ENCODE measurements around the gene U2AF2.

The U2AF2 gene

GRCh38 chr19:55611300-55611982 lies 43.4 kb upstream of the U2AF2 start:
- Histone ChIP-seq H3K9ac (ENCODE audit: low read length) (no peak overlapping the region), H3K79me2 (ENCODE audit: low read length) (peaks cover 44% of the 10 kb centered on the region), H3K4me1 (ENCODE audit: low read length) (peaks cover 5% of the 10 kb centered on the region), H3K9me3 (replicated peaks; ENCODE audit: insufficient read depth, low read length) (no peaks in the 10 kb centered on the region), H3K4me3 (ENCODE audit: low read length) (no peak overlapping the region), H3K27me3 (replicated peaks; ENCODE audit: insufficient read depth, low read length) (no peaks in the 10 kb centered on the region), H3K36me3 (replicated peaks; ENCODE audit: insufficient read depth, low read length) (no peaks in the 10 kb centered on the region), H3F3A (ENCODE audit: insufficient read depth, low read length) (no peaks in the 10 kb centered on the region), H4K20me1 (ENCODE audit: insufficient read depth, low read length) (no peaks in the 10 kb centered on the region), H3K4me2 (ENCODE audit: low read depth, low read length) (no peak overlapping the region), H3K27ac (ENCODE audit: low read length) (no peak overlapping the region), H2AFZ (ENCODE audit: low read length) (no peak overlapping the region), H3K9me2 (replicated peaks; ENCODE audit: insufficient read depth, low read length) (no peaks in the 10 kb centered on the region)
- no peak for TF ChIP-seq CTCF (IDR thresholded peaks at IDR 0.05; ENCODE audit: low read length)
- TF ChIP-seq EZH2phosphoT487 (IDR thresholded peaks at IDR 0.05; ENCODE audit: low read length): no peak
- no peak for TF ChIP-seq EZH2 (optimal IDR thresholded peaks at IDR 0.05; ENCODE audit: low read depth, low read length)
- no peak for DNase-seq

GRCh38 chr19:55611983-55612645 lies 42.7 kb upstream of the U2AF2 start:
- Histone ChIP-seq H3K9me2 (replicated peaks; ENCODE audit: insufficient read depth, low read length) (no peaks in the 10 kb centered on the region), H3K4me1 (ENCODE audit: low read length) (no peaks in the 10 kb centered on the region), H2AFZ (ENCODE audit: low read length) (no peak overlapping the region), H3K36me3 (replicated peaks; ENCODE audit: insufficient read depth, low read length) (no peaks in the 10 kb centered on the region), H3F3A (ENCODE audit: insufficient read depth, low read length) (no peaks in the 10 kb centered on the region), H3K27ac (ENCODE audit: low read length) (no peak overlapping the region), H3K9ac (ENCODE audit: low read length) (no peak overlapping the region), H4K20me1 (ENCODE audit: insufficient read depth, low read length) (no peaks in the 10 kb centered on the region), H3K4me3 (ENCODE audit: low read length) (no peak overlapping the region), H3K79me2 (ENCODE audit: low read length) (peaks cover 37% of the 10 kb centered on the region), H3K27me3 (replicated peaks; ENCODE audit: insufficient read depth, low read length) (no peaks in the 10 kb centered on the region), H3K4me2 (ENCODE audit: low read depth, low read length) (no peak overlapping the region), H3K9me3 (replicated peaks; ENCODE audit: insufficient read depth, low read length) (no peaks in the 10 kb centered on the region)
- no peak for DNase-seq
- TF ChIP-seq EZH2 (optimal IDR thresholded peaks at IDR 0.05; ENCODE audit: low read depth, low read length) (no peak), EZH2phosphoT487 (IDR thresholded peaks at IDR 0.05; ENCODE audit: low read length) (no peak), CTCF (IDR thresholded peaks at IDR 0.05; ENCODE audit: low read length) (no peak)

DNA sequence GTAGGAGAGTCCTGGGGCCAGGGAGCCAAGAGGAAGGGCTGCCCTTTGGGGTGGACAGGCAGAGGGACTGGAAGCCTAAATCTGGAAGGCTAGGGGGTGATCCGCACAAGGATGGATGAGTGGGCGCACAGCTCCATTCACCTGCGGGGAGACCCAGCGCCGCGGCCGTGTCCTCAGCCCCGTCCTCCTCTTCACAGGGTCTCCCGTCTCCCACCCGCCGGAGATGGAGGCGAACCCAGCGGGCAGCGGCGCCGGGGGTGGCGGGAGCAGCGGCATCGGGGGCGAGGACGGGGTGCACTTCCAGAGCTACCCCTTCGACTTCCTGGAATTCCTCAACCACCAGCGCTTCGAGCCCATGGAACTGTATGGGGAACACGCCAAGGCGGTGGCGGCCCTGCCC lies 41.4 kb upstream of the U2AF2 start:
- Histone ChIP-seq H3F3A (ENCODE audit: insufficient read depth, low read length) (no peaks in the 10 kb centered on the region), H3K9me3 (replicated peaks; ENCODE audit: insufficient read depth, low read length) (no peaks in the 10 kb centered on the region), H3K4me2 (ENCODE audit: low read depth, low read length) (no peak overlapping the region), H3K36me3 (replicated peaks; ENCODE audit: insufficient read depth, low read length) (no peaks in the 10 kb centered on the region), H3K79me2 (ENCODE audit: low read length) (peaks cover 30% of the 10 kb centered on the region), H3K9ac (ENCODE audit: low read length) (no peak overlapping the region), H4K20me1 (ENCODE audit: insufficient read depth, low read length) (no peaks in the 10 kb centered on the region), H3K27ac (ENCODE audit: low read length) (no peak overlapping the region), H2AFZ (ENCODE audit: low read length) (no peak overlapping the region), H3K9me2 (replicated peaks; ENCODE audit: insufficient read depth, low read length) (no peaks in the 10 kb centered on the region), H3K4me3 (ENCODE audit: low read length) (no peak overlapping the region), H3K4me1 (ENCODE audit: low read length) (no peaks in the 10 kb centered on the region), H3K27me3 (replicated peaks; ENCODE audit: insufficient read depth, low read length) (no peaks in the 10 kb centered on the region)
- no peak for DNase-seq
- TF ChIP-seq EZH2phosphoT487 (IDR thresholded peaks at IDR 0.05; ENCODE audit: low read length): no peak
- no peak for TF ChIP-seq CTCF (IDR thresholded peaks at IDR 0.05; ENCODE audit: low read length)
- TF ChIP-seq EZH2 (optimal IDR thresholded peaks at IDR 0.05; ENCODE audit: low read depth, low read length): no peak

Data from MM.1S (cell line).